GM19328 (cell line): ENCODE results near the gene KHNYN.
A peak's percentile ranks its signal among the peaks of the same experiment; 100 is the strongest.
"Not testable (repeated sequence)": the region's sequence is repeated elsewhere in the genome, so short reads cannot be mapped to it uniquely, and the experiment has no call there.

Experiments used
- ATAC-seq: cut with Tn5 transposase; IDR thresholded peaks from one replicate; pipeline ENCODE4 v1.9.1; 2021; ENCODE audit warnings: mild to moderate bottlenecking, moderate library complexity; ENCODE audit not compliant: unreplicated experiment

Gene KHNYN

GRCh38 chr14:24429395-24430142 lies at the start of gene KHNYN, which contains the start of gene CBLN3:
TSS of gene KHNYN (plus strand) at chr14:24429954. CDS start at chr14:24430731, 777 bp downstream.
TSS of gene CBLN3 (minus strand) at chr14:24429668. CDS start at chr14:24429054, 614 bp downstream.
- peak; percentile 86 for ATAC-seq

GRCh38 chr14:24381363-24382063 lies 48.2 kb upstream of the KHNYN start:
- ATAC-seq: no peak

- ATAC-seq: no peak
These were observed 47.7 kb upstream of the KHNYN start for GRCh38 chr14:24382064-24382371.

GRCh38 chr14:24384169-24384568 lies 45.6 kb upstream of the KHNYN start:
- ATAC-seq: no peak

- ATAC-seq: no peak
These were observed 44.2 kb upstream of the KHNYN start for GRCh38 chr14:24385524-24385923.

GRCh38 chr14:24387009-24387345 lies 42.8 kb upstream of the KHNYN start:
- ATAC-seq: no peak

GRCh38 chr14:24387579-24387978 lies 42.2 kb upstream of the KHNYN start:
- not testable (repeated sequence) for ATAC-seq

GRCh38 chr14:24388474-24389179 lies 41.1 kb upstream of the KHNYN start:
- ATAC-seq: no peak

- no peak for ATAC-seq
These were observed 40.4 kb upstream of the KHNYN start for GRCh38 chr14:24389226-24389848.

GRCh38 chr14:24390701-24391468 lies 38.9 kb upstream of the KHNYN start:
- ATAC-seq: no peak

GRCh38 chr14:24392325-24393091 lies 37.2 kb upstream of the KHNYN start:
- no peak for ATAC-seq

- ATAC-seq: no peak
These were observed 35.5 kb upstream of the KHNYN start for GRCh38 chr14:24394275-24394674.

- no peak for ATAC-seq
These were observed 33.9 kb upstream of the KHNYN start for GRCh38 chr14:24395609-24396582.

GRCh38 chr14:24397639-24398292 lies 32.0 kb upstream of the KHNYN start:
- no peak for ATAC-seq

- ATAC-seq: no peak
These were observed 31.5 kb upstream of the KHNYN start for GRCh38 chr14:24398293-24398652.

- no peak for ATAC-seq
These were observed 30.9 kb upstream of the KHNYN start, which contains the start of gene NYNRIN for GRCh38 chr14:24398653-24399446. TSS of gene NYNRIN (plus strand) at chr14:24399003. CDS start at chr14:24399247, 244 bp downstream.

GRCh38 chr14:24399447-24399822 lies 30.3 kb upstream of the KHNYN start:
- ATAC-seq: no peak
